GM18502 (cell line): ENCODE data around the gene NPHP4.
"Not testable (repeated sequence)": the region's sequence is repeated elsewhere in the genome, so short reads cannot be mapped to it uniquely, and the experiment has no call there.

Source experiments
- ATAC-seq: cut with Tn5 transposase; IDR thresholded peaks from one replicate; pipeline ENCODE4 v1.9.1; 2021; ENCODE audit warnings: mild to moderate bottlenecking; ENCODE audit not compliant: unreplicated experiment, poor library complexity

Gene NPHP4

GRCh38 chr1:5938101-5938646 is 54.1 kb downstream of the NPHP4 start:
- no peak for ATAC-seq

- ATAC-seq: no peak
These were observed 54.8 kb downstream of the NPHP4 start for GRCh38 chr1:5937373-5937857.

GRCh38 chr1:5936621-5937372 is 55.4 kb downstream of the NPHP4 start:
- ATAC-seq: no peak

- ATAC-seq: no peak
These were observed 56.1 kb downstream of the NPHP4 start for GRCh38 chr1:5936126-5936525.

- ATAC-seq: no peak
These were observed 57.2 kb downstream of the NPHP4 start for GRCh38 chr1:5935026-5935425.

- no peak for ATAC-seq
These were observed 58.0 kb downstream of the NPHP4 start for GRCh38 chr1:5934058-5934884.

GRCh38 chr1:5933676-5934057 is 58.6 kb downstream of the NPHP4 start:
- no peak for ATAC-seq

GRCh38 chr1:5933050-5933449 is 59.2 kb downstream of the NPHP4 start:
- no peak for ATAC-seq

GRCh38 chr1:5928714-5929400 is 63.4 kb downstream of the NPHP4 start:
- no peak for ATAC-seq

GRCh38 chr1:5927506-5928370 is 64.5 kb downstream of the NPHP4 start:
- ATAC-seq: no peak

GRCh38 chr1:5926686-5927435 is 65.4 kb downstream of the NPHP4 start:
- no peak for ATAC-seq

GRCh38 chr1:5922700-5923330 is 69.4 kb downstream of the NPHP4 start:
- not testable (repeated sequence) for ATAC-seq

GRCh38 chr1:5921671-5922070 is 70.6 kb downstream of the NPHP4 start:
- ATAC-seq: no peak

- no peak for ATAC-seq
These were observed 71.1 kb downstream of the NPHP4 start for GRCh38 chr1:5921129-5921528.

- ATAC-seq: no peak
These were observed 72.0 kb downstream of the NPHP4 start for GRCh38 chr1:5920201-5920600.

- no peak for ATAC-seq
These were observed 74.0 kb downstream of the NPHP4 start for GRCh38 chr1:5918275-5918649.

- ATAC-seq: no peak
These were observed 74.5 kb downstream of the NPHP4 start for GRCh38 chr1:5917591-5918274.

GRCh38 chr1:5917281-5917590 is 75.0 kb downstream of the NPHP4 start:
- ATAC-seq: no peak
